Stomach (tissue), 9 donors: ENCODE results near the gene MYO1E. TPM values are rescaled to one million over a fixed set of nuclear protein-coding genes. Genes with fewer than 3 reads are reported as not detected.

ENCODE experiments used
- DNase-seq, 2 donors: peaks; one replicate each; pipeline versions ENCODE4 v3.0.0 to v3.0.0-alpha.2; 2013 to 2019
- H3K27ac ChIP-seq, 5 donors: fragments of 200-600 bp in 4 of 5; sonication (generic) in 4 of 5; one replicate each; pipeline ENCODE4 v1.5.1; 2013 to 2019; ENCODE audit warnings: mild to moderate bottlenecking in 1 of 5, moderate library complexity in 1 of 5
- H3K27me3 ChIP-seq, 3 donors: fragments of 200-600 bp; sonication (generic); one replicate each; pipeline ENCODE4 v1.5.1; 2017 to 2019; ENCODE audit warnings: mixed run types in 1 of 3
- H3K36me3 ChIP-seq, 4 donors: fragments of 200-600 bp; sonication (generic); 1 replicate in 3 of 4; 2 replicates in 1 of 4; pipeline ENCODE4 v1.5.1; 2016 to 2019
- H3K4me1 ChIP-seq, 4 donors: fragments of 200-600 bp; sonication (generic); one replicate each; pipeline ENCODE4 v1.5.1; 2016 to 2019
- H3K4me3 ChIP-seq, 4 donors: fragments of 200-600 bp; sonication (generic) in 3 of 4; one replicate each; pipeline ENCODE4 v1.5.1; 2016 to 2019; ENCODE audit warnings: mild to moderate bottlenecking in 1 of 4
- H3K9me3 ChIP-seq, 4 donors: fragments of 200-600 bp; sonication (generic); one replicate each; pipeline ENCODE4 v1.5.1; 2016 to 2019
- CTCF ChIP-seq, 7 experiments: fragments of 450-650 bp in 4 of 7; fragments of 200-600 bp in 3 of 7; sonication (generic) in 3 of 7; IDR thresholded peaks; one replicate each; pipeline ENCODE4 v1.5.1; 2016 to 2019; ENCODE audit warnings: antibody characterized with exemption in 7 of 7, control low read depth in 2 of 7, mild to moderate bottlenecking in 1 of 7
- EP300 ChIP-seq: sonication (generic); formaldehyde crosslinking; IDR thresholded peaks from one replicate; pipeline ENCODE4 v1.6.1; 2017; ENCODE audit warnings: antibody characterized with exemption
- POLR2A ChIP-seq, 4 donors: fragments of 450-650 bp; IDR thresholded peaks; one replicate each; pipeline ENCODE4 v1.6.1; 2016; ENCODE audit warnings: antibody characterized with exemption in 4 of 4, control low read depth in 2 of 4, mild to moderate bottlenecking in 1 of 4, moderate library complexity in 1 of 4
- POLR2AphosphoS5 ChIP-seq, 3 donors: sonication (generic); formaldehyde crosslinking; IDR thresholded peaks; one replicate each; pipeline ENCODE4 v1.6.1; 2016; ENCODE audit warnings: antibody characterized with exemption in 3 of 3
- WGBS, 5 donors: extraction: QIAGEN DNeasy Blood & Tissue Kit in 3 of 5; methylation state at CpG; one replicate each; pipeline versions ENCODE4 v1.1.5 to v1.1.7; 2013 to 2018; 5-methylcytosine and 5-hydroxymethylcytosine counted together
- intact Hi-C: fragments of 100-400 bp; cut with DNase I; formaldehyde crosslinking; loops from one replicate; pipeline ENCODE4 v1.15.1; 2023; ENCODE audit warnings: low total_unique reads
- polyA plus RNA-seq, 3 donors: library from polyadenylated mRNA; stranded (reverse); fragments of 200-250 nt; gene quantifications; one replicate each; pipeline ENCODE4 v1.2.3, GENCODE V29; 2013
- total RNA-seq, 5 donors: library from RNA; depleted of rRNA; stranded (reverse); fragments of >200 nt; gene quantifications; one replicate each; pipeline versions ENCODE4 v1.1.0 to v1.2.3, GENCODE V29; 2014 to 2016
- donor health status: healthy with polysubstance abuse.
- donor health status: Bipolar disorder and iron deficiency.
- donor health status: healthy.

The MYO1E gene
- total and polyA plus RNA-seq, 8 donors = 15.1 to 380 (median 46.3) TPM

GRCh38 chr15:59210186-59210585 is 162.5 kb downstream of the MYO1E start:
- DNase-seq = no peak
- Histone ChIP-seq H3K27me3 (no peaks in the 10 kb centered on the region), H3K4me1 (no peaks in the 10 kb centered on the region), H3K36me3 (peaks cover 44 to 92% (median 87%) of the 10 kb centered on the region in 4 donors), H3K27ac (no peak overlapping the region), H3K9me3 (no peaks in the 10 kb centered on the region), H3K4me3 (no peak overlapping the region)
- TF ChIP-seq POLR2A (IDR thresholded peaks at IDR 0.05) = no peak
- no peak for TF ChIP-seq EP300
- no peak for TF ChIP-seq CTCF (IDR thresholded peaks at IDR 0.05)
- TF ChIP-seq POLR2AphosphoS5 (IDR thresholded peaks at IDR 0.05) = no peak
- intact Hi-C loops = no loop called here
- 95 to 97% (median 96%) methylated on average over 2 of the region's 2 CpGs for WGBS, 5 donors

GRCh38 chr15:59208613-59209249 is 163.9 kb downstream of the MYO1E start:
- H3K36me3 ChIP-seq = peaks cover 51 to 92% (median 87%) of the 10 kb centered on the region in 4 donors
- H3K4me1 ChIP-seq = no peaks in the 10 kb centered on the region
- no peak overlapping the region for H3K4me3 ChIP-seq
- no peak overlapping the region for H3K27ac ChIP-seq
- no peak for DNase-seq
- intact Hi-C loops = no loop called here
- no peaks in the 10 kb centered on the region for H3K9me3 ChIP-seq
- TF ChIP-seq POLR2AphosphoS5 (IDR thresholded peaks at IDR 0.05) (no peak), CTCF (IDR thresholded peaks at IDR 0.05) (no peak), POLR2A (IDR thresholded peaks at IDR 0.05) (no peak), EP300 (no peak)
- 97 to 98% (median 98%) methylated on average over 7 of the region's 7 CpGs for WGBS, 5 donors
- H3K27me3 ChIP-seq = no peaks in the 10 kb centered on the region

GRCh38 chr15:59206623-59207183 is 166.0 kb downstream of the MYO1E start, which contains the start of gene LDHAL6B:
LDHAL6B (plus strand) TSS chr15:59206843; CDS start chr15:59206941, 98 bp downstream.
- intact Hi-C loops = no loop called here
- H3K9me3 ChIP-seq = no peaks in the 10 kb centered on the region
- H3K27ac ChIP-seq = no peak within 1 kb of the TSS
- TF ChIP-seq CTCF (IDR thresholded peaks at IDR 0.05) (no peak), EP300 (no peak), POLR2A (IDR thresholded peaks at IDR 0.05) (no peak), POLR2AphosphoS5 (IDR thresholded peaks at IDR 0.05) (no peak)
- no peak within 1 kb of the TSS for H3K4me3 ChIP-seq
- H3K36me3 ChIP-seq = peaks cover 54 to 92% (median 89%) of the 10 kb centered on the region in 4 donors
- no peaks in the 10 kb centered on the region for H3K27me3 ChIP-seq
- H3K4me1 ChIP-seq = no peaks in the 10 kb centered on the region
- WGBS, 5 donors = 93 to 98% (median 95%) methylated on average over 30 of the region's 30 CpGs
- DNase-seq = no peak

- DNase-seq = no peak
- Histone ChIP-seq H3K27me3 (no peaks in the 10 kb centered on the region), H3K9me3 (no peaks in the 10 kb centered on the region), H3K36me3 (peaks cover 56 to 99% (median 93%) of the 10 kb centered on the region in 4 donors), H3K27ac (no peak overlapping the region), H3K4me3 (no peak overlapping the region), H3K4me1 (no peaks in the 10 kb centered on the region)
- no peak for TF ChIP-seq CTCF (IDR thresholded peaks at IDR 0.05)
- TF ChIP-seq POLR2AphosphoS5 (IDR thresholded peaks at IDR 0.05) = no peak
- no peak for TF ChIP-seq POLR2A (IDR thresholded peaks at IDR 0.05)
- no peak for TF ChIP-seq EP300
- intact Hi-C loops = no loop called here
- whole genome bisulfite sequencing, 5 donors = 85 to 92% (median 86%) methylated on average over 9 of the region's 9 CpGs
These were observed 166.6 kb downstream of the MYO1E start for GRCh38 chr15:59205839-59206622.
